GM13976 (cell line): ENCODE data around the gene TSC22D3.

Experiments used
- DNase-seq: peaks from one replicate; pipeline ENCODE4 v3.0.0; 2012; ENCODE audit warnings: low spot score
- CTCF ChIP-seq: IDR thresholded peaks from 2 replicates; pipeline ENCODE4 v1.5.1; 2012; ENCODE audit warnings: borderline replicate concordance, mild to moderate bottlenecking; ENCODE audit not compliant: insufficient read depth; ENCODE audit errors: extremely low read depth, missing control alignments, control extremely low read depth
- in situ Hi-C: fragments of 300-500 bp; cut with MboI; formaldehyde crosslinking; loops from one replicate; pipeline ENCODE4 v1.12.0; 2022; ENCODE audit warnings: low sequenced_read_pairs, mixed read lengths, inconsistent platforms; ENCODE audit not compliant: unreplicated experiment

Gene TSC22D3

GRCh38 chrX:107742700-107743191 lies 32.8 kb downstream of the TSC22D3 start:
- in situ Hi-C loops: no loop called here
- no peak for TF ChIP-seq CTCF
- DNase-seq: no peak

- no peak for TF ChIP-seq CTCF
- DNase-seq: no peak
- in situ Hi-C loops: no loop called here
Observed at GRCh38 chrX:107741404-107741790, 34.2 kb downstream of the TSC22D3 start.

GRCh38 chrX:107739541-107739940 lies 36.0 kb downstream of the TSC22D3 start:
- in situ Hi-C loops: no loop called here
- TF ChIP-seq CTCF: no peak
- DNase-seq: no peak

- DNase-seq: no peak
- in situ Hi-C loops: no loop called here
- TF ChIP-seq CTCF: no peak
Observed at GRCh38 chrX:107738768-107739167, 36.8 kb downstream of the TSC22D3 start.

- in situ Hi-C loops: no loop called here
- no peak for TF ChIP-seq CTCF
Observed at GRCh38 chrX:107738272-107738671, 37.3 kb downstream of the TSC22D3 start.

GRCh38 chrX:107736781-107737531 lies 38.6 kb downstream of the TSC22D3 start:
- in situ Hi-C loops: no loop called here
- DNase-seq: no peak
- no peak for TF ChIP-seq CTCF

More at GRCh38 chrX:107738272-107738671, 37.3 kb downstream of the TSC22D3 start:
- DNase-seq: no peak
